Adipose tissue (tissue), 3 donors: ENCODE data around the gene SUGCT. TPM values are rescaled to one million over a fixed set of nuclear protein-coding genes. Genes with fewer than 3 reads are reported as not detected.

Experiments used
- H3K27ac ChIP-seq: one replicate; pipeline ENCODE4 v1.5.1; 2013; ENCODE audit warnings: low read depth, low read length
- WGBS, 3 donors: extraction: QIAGEN DNeasy Blood & Tissue Kit; methylation state at CpG; one replicate each; pipeline ENCODE4 v1.1.7; 2013; 5-methylcytosine and 5-hydroxymethylcytosine counted together
- polyA plus RNA-seq, 3 donors: library from polyadenylated mRNA; stranded (reverse); fragments of 200-250 nt; gene quantifications; one replicate each; pipeline ENCODE4 v1.2.3, GENCODE V29; 2013
- donor health status: healthy with polysubstance abuse.
- donor health status: Bipolar disorder and iron deficiency.
- donor health status: healthy.

The SUGCT gene
- polyA plus RNA-seq, 3 donors, result 0.75 to 4.2 (median 1.9) TPM

GRCh38 chr7:40698214-40698920 lies 563.6 kb downstream of the SUGCT start:
- whole genome bisulfite sequencing, 3 donors, result 89 to 92% (median 91%) methylated on average over 6 of the region's 6 CpGs
- no peak overlapping the region for H3K27ac ChIP-seq

- H3K27ac ChIP-seq, result no peak overlapping the region
- WGBS, 3 donors, result 89 to 97% (median 89%) methylated on average over 1 of the region's 1 CpG
These were observed 564.1 kb downstream of the SUGCT start for GRCh38 chr7:40698921-40699260.

GRCh38 chr7:40700653-40701421 lies 566.0 kb downstream of the SUGCT start:
- WGBS, 3 donors, result 74 to 77% (median 74%) methylated on average over 9 of the region's 9 CpGs
- H3K27ac ChIP-seq, result no peak overlapping the region

- WGBS, 3 donors, result 72 to 87% (median 74%) methylated on average over 3 of the region's 3 CpGs
- no peak overlapping the region for H3K27ac ChIP-seq
These were observed 567.2 kb downstream of the SUGCT start for GRCh38 chr7:40701836-40702551.

GRCh38 chr7:40704172-40704571 lies 569.4 kb downstream of the SUGCT start:
- WGBS, 3 donors, result 92 to 96% (median 92%) methylated on average over 1 of the region's 1 CpG
- H3K27ac ChIP-seq, result no peak overlapping the region

GRCh38 chr7:40706829-40707228 lies 572.0 kb downstream of the SUGCT start:
- WGBS, 3 donors, result 80 to 89% (median 81%) methylated on average over 3 of the region's 3 CpGs
- H3K27ac ChIP-seq, result no peak overlapping the region

- 77 to 86% (median 81%) methylated on average over 6 of the region's 6 CpGs for WGBS, 3 donors
- no peak overlapping the region for H3K27ac ChIP-seq
These were observed 574.5 kb downstream of the SUGCT start for GRCh38 chr7:40709062-40709964.

- no peak overlapping the region for H3K27ac ChIP-seq
- 95 to 97% (median 97%) methylated on average over 6 of the region's 6 CpGs for WGBS, 3 donors
These were observed 576.9 kb downstream of the SUGCT start for GRCh38 chr7:40711706-40712105.

GRCh38 chr7:40714363-40715052 lies 579.7 kb downstream of the SUGCT start:
- no peak overlapping the region for H3K27ac ChIP-seq
- 68 to 80% (median 69%) methylated on average over 2 of the region's 2 CpGs for WGBS, 3 donors

- H3K27ac ChIP-seq, result no peak overlapping the region
- WGBS, 3 donors, result 70 to 86% (median 73%) methylated on average over 3 of the region's 3 CpGs
These were observed 580.2 kb downstream of the SUGCT start for GRCh38 chr7:40715053-40715430.

GRCh38 chr7:40716052-40716451 lies 581.2 kb downstream of the SUGCT start:
- no peak overlapping the region for H3K27ac ChIP-seq

- H3K27ac ChIP-seq, result no peak overlapping the region
- 48 to 55% (median 49%) methylated on average over 9 of the region's 9 CpGs for WGBS, 3 donors
These were observed 582.4 kb downstream of the SUGCT start for GRCh38 chr7:40717242-40717641.

- 94 to 98% (median 98%) methylated on average over 1 of the region's 1 CpG for WGBS, 3 donors
- no peak overlapping the region for H3K27ac ChIP-seq
These were observed 585.6 kb downstream of the SUGCT start for GRCh38 chr7:40720416-40720815.

- 79 to 83% (median 79%) methylated on average over 2 of the region's 2 CpGs for whole genome bisulfite sequencing, 3 donors
- no peak overlapping the region for H3K27ac ChIP-seq
These were observed 586.6 kb downstream of the SUGCT start for GRCh38 chr7:40721342-40721949.

GRCh38 chr7:40722242-40722641 lies 587.4 kb downstream of the SUGCT start:
- WGBS, 3 donors, result 77 to 95% (median 87%) methylated on average over 2 of the region's 2 CpGs
- no peak overlapping the region for H3K27ac ChIP-seq

- 77 to 84% (median 81%) methylated on average over 2 of the region's 2 CpGs for WGBS, 3 donors
- no peak overlapping the region for H3K27ac ChIP-seq
These were observed 589.0 kb downstream of the SUGCT start for GRCh38 chr7:40723829-40724228.

- no peak overlapping the region for H3K27ac ChIP-seq
- 79 to 87% (median 86%) methylated on average over 9 of the region's 9 CpGs for WGBS, 3 donors
These were observed 591.8 kb downstream of the SUGCT start for GRCh38 chr7:40726559-40726958.

- no peak overlapping the region for H3K27ac ChIP-seq
These were observed 598.3 kb downstream of the SUGCT start for GRCh38 chr7:40733114-40733513.
